Neural cell (in vitro differentiated cells): ENCODE data around the gene HAO1. TPM values are rescaled to one million over a fixed set of nuclear protein-coding genes. Genes with fewer than 3 reads are reported as not detected.

Source experiments
- H2AFZ ChIP-seq: fragments of 200-600, 300-800 bp; sonication (generic), shearing (Covaris generic); 2 replicates; pipeline ENCODE4 v1.6.0; 2014; ENCODE audit warnings: low read depth, mild to moderate bottlenecking, antibody characterized with exemption, low read length, moderate library complexity
- H3F3A ChIP-seq: fragments of 200-600 bp; shearing (Covaris generic); 2 replicates; pipeline ENCODE4 v1.6.1; 2016; ENCODE audit warnings: mild to moderate bottlenecking, moderate library complexity, mixed read lengths, antibody characterized with exemption, low read length; ENCODE audit not compliant: insufficient read depth, poor library complexity, severe bottlenecking
- H3K27ac ChIP-seq: fragments of 200-600, 300-800 bp; sonication (generic), shearing (Covaris generic); 2 replicates; pipeline ENCODE4 v1.5.1; 2014; ENCODE audit warnings: mild to moderate bottlenecking, low read length, moderate library complexity
- H3K27me3 ChIP-seq: fragments of 300-800, 200-600 bp; sonication (generic), shearing (Covaris generic); 2 replicates; pipeline ENCODE4 v1.6.0; 2014; ENCODE audit warnings: mild to moderate bottlenecking, low read depth, low read length, moderate library complexity; ENCODE audit not compliant: insufficient read depth
- H3K36me3 ChIP-seq: fragments of 300-800, 200-600 bp; sonication (generic), shearing (Covaris generic); 2 replicates; pipeline ENCODE4 v1.5.1; 2014; ENCODE audit warnings: mild to moderate bottlenecking, antibody characterized with exemption, low read length, moderate library complexity; ENCODE audit not compliant: insufficient read depth
- H3K4me2 ChIP-seq: fragments of 300-800, 200-600 bp; sonication (generic), shearing (Covaris generic); 2 replicates; pipeline ENCODE4 v1.6.0; 2014; ENCODE audit warnings: mild to moderate bottlenecking, low read length
- H3K4me3 ChIP-seq: fragments of 300-800, 200-600 bp; sonication (generic), shearing (Covaris generic); 2 replicates; pipeline ENCODE4 v1.5.1; 2014; ENCODE audit warnings: mild to moderate bottlenecking, low read length, moderate library complexity
- H3K79me2 ChIP-seq: fragments of 200-600 bp; shearing (Covaris generic); replicated peaks from 2 replicates; pipeline ENCODE4 v1.6.0; 2014; ENCODE audit warnings: mild to moderate bottlenecking, low read length, moderate library complexity; ENCODE audit not compliant: insufficient read depth
- H3K9ac ChIP-seq: fragments of 300-800, 200-600 bp; sonication (generic), shearing (Covaris generic); 2 replicates; pipeline ENCODE4 v1.6.1; 2016; ENCODE audit warnings: mild to moderate bottlenecking, low read length, mixed read lengths
- H3K9me2 ChIP-seq: fragments of 200-600 bp; shearing (Covaris generic); 2 replicates; pipeline ENCODE4 v1.6.1; 2016; ENCODE audit warnings: mild to moderate bottlenecking, low read length, mixed read lengths; ENCODE audit not compliant: insufficient read depth
- H3K9me3 ChIP-seq: fragments of 200-600, 300-800 bp; sonication (generic), shearing (Covaris generic); 2 replicates; pipeline ENCODE4 v1.6.1; 2016; ENCODE audit warnings: mild to moderate bottlenecking, mixed run types, low read length, moderate library complexity, mixed read lengths
- H4K20me1 ChIP-seq: fragments of 200-600 bp; shearing (Covaris generic); 2 replicates; pipeline ENCODE4 v1.6.1; 2016; ENCODE audit warnings: mild to moderate bottlenecking, mixed run types; ENCODE audit not compliant: insufficient read depth
- CTCF ChIP-seq: fragments of 450-650 bp; IDR thresholded peaks from 2 replicates; pipeline ENCODE4 v1.5.1; 2014; ENCODE audit warnings: antibody characterized with exemption, mild to moderate bottlenecking, moderate library complexity; ENCODE audit not compliant: poor library complexity, severe bottlenecking
- EP300 ChIP-seq: fragments of 450-650 bp; conservative IDR thresholded peaks from 2 replicates; pipeline ENCODE4 v1.6.1; 2014; ENCODE audit warnings: antibody characterized with exemption, mild to moderate bottlenecking, moderate library complexity; ENCODE audit not compliant: poor library complexity, severe bottlenecking
- EZH2 ChIP-seq: fragments of 200-600, 300-800 bp; shearing (Covaris generic), sonication (generic); IDR thresholded peaks from 2 replicates; pipeline ENCODE4 v1.6.1; 2014; ENCODE audit warnings: antibody characterized with exemption, low read length, borderline replicate concordance, mild to moderate bottlenecking; ENCODE audit not compliant: insufficient read depth, poor library complexity, severe bottlenecking
- MXI1 ChIP-seq: fragments of 450-650 bp; conservative IDR thresholded peaks from 2 replicates; pipeline ENCODE4 v1.6.1; 2014; ENCODE audit warnings: antibody characterized with exemption, mild to moderate bottlenecking; ENCODE audit not compliant: poor library complexity, severe bottlenecking
- POLR2AphosphoS5 ChIP-seq: IDR thresholded peaks from 2 replicates; pipeline ENCODE4 v1.6.1; 2012
- RAD21 ChIP-seq: fragments of 450-650 bp; conservative IDR thresholded peaks from 2 replicates; pipeline ENCODE4 v1.6.1; 2014; ENCODE audit warnings: antibody characterized with exemption, mild to moderate bottlenecking, moderate library complexity
- SMC3 ChIP-seq: fragments of 450-650 bp; conservative IDR thresholded peaks from 2 replicates; pipeline ENCODE4 v1.6.1; 2014; ENCODE audit warnings: antibody characterized with exemption, mild to moderate bottlenecking, moderate library complexity; ENCODE audit not compliant: poor library complexity
- TAF1 ChIP-seq: IDR thresholded peaks from 2 replicates; pipeline ENCODE4 v1.6.1; 2012; ENCODE audit warnings: low read depth
- polyA plus RNA-seq: library from polyadenylated mRNA; depleted of rRNA; stranded (reverse); fragments of >200 nt; gene quantifications from 2 replicates; pipeline ENCODE4 v1.2.3, GENCODE V29; 2014
- TF ChIP-seq, protein P1 (sequence below): IDR thresholded peaks from 2 replicates; pipeline ENCODE4 v1.6.1; 2012; ENCODE audit warnings: borderline replicate concordance

HAO1 gene
- polyA plus RNA-seq, 1 donor from 2014 or later: not detected

GRCh38 chr20:7950387-7950786 lies 10.1 kb upstream of the HAO1 start:
- H3K79me2 ChIP-seq: no peaks in the 10 kb centered on the region
- no peaks in the 10 kb centered on the region for H3K9me3 ChIP-seq
- H3K4me2 ChIP-seq: no peak overlapping the region
- no peaks in the 10 kb centered on the region for H3K9me2 ChIP-seq
- H3K36me3 ChIP-seq: no peaks in the 10 kb centered on the region
- H2AFZ ChIP-seq: no peak overlapping the region
- H4K20me1 ChIP-seq: no peaks in the 10 kb centered on the region
- no peak overlapping the region for H3K27ac ChIP-seq
- no peak overlapping the region for H3K9ac ChIP-seq
- H3F3A ChIP-seq: no peaks in the 10 kb centered on the region
- H3K27me3 ChIP-seq: no peaks in the 10 kb centered on the region
- TF ChIP-seq SMC3 (no peak), CTCF (no peak), EZH2 (no peak), MXI1 (no peak), POLR2AphosphoS5 (no peak), EP300 (no peak), TAF1 (no peak), RAD21 (no peak)
- TF ChIP-seq, protein P1, sequence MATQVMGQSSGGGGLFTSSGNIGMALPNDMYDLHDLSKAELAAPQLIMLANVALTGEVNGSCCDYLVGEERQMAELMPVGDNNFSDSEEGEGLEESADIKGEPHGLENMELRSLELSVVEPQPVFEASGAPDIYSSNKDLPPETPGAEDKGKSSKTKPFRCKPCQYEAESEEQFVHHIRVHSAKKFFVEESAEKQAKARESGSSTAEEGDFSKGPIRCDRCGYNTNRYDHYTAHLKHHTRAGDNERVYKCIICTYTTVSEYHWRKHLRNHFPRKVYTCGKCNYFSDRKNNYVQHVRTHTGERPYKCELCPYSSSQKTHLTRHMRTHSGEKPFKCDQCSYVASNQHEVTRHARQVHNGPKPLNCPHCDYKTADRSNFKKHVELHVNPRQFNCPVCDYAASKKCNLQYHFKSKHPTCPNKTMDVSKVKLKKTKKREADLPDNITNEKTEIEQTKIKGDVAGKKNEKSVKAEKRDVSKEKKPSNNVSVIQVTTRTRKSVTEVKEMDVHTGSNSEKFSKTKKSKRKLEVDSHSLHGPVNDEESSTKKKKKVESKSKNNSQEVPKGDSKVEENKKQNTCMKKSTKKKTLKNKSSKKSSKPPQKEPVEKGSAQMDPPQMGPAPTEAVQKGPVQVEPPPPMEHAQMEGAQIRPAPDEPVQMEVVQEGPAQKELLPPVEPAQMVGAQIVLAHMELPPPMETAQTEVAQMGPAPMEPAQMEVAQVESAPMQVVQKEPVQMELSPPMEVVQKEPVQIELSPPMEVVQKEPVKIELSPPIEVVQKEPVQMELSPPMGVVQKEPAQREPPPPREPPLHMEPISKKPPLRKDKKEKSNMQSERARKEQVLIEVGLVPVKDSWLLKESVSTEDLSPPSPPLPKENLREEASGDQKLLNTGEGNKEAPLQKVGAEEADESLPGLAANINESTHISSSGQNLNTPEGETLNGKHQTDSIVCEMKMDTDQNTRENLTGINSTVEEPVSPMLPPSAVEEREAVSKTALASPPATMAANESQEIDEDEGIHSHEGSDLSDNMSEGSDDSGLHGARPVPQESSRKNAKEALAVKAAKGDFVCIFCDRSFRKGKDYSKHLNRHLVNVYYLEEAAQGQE: no peak
- H3K4me3 ChIP-seq: no peak overlapping the region

GRCh38 chr20:7943891-7944290 lies 3.6 kb upstream of the HAO1 start:
- TF ChIP-seq CTCF (no peak), MXI1 (no peak), SMC3 (no peak), EZH2 (no peak)
- TF ChIP-seq, protein P1: no peak
- Histone ChIP-seq H3K4me2 (no peak overlapping the region), H4K20me1 (no peaks in the 10 kb centered on the region), H3K9me2 (no peaks in the 10 kb centered on the region), H3K36me3 (no peaks in the 10 kb centered on the region), H3K9ac (no peak overlapping the region), H3K9me3 (no peaks in the 10 kb centered on the region), H3K4me3 (no peak overlapping the region), H3K27me3 (no peaks in the 10 kb centered on the region), H3F3A (no peaks in the 10 kb centered on the region), H3K79me2 (no peaks in the 10 kb centered on the region), H2AFZ (no peak overlapping the region), H3K27ac (no peak overlapping the region)
